Head of caudate nucleus (tissue), 42 donors: ENCODE measurements around the gene ARID1B.

Experiments
- DNase-seq, 42 donors: peaks; one replicate each; pipeline versions ENCODE4 v3.0.0 to v3.0.0-alpha.2; 2020 to 2021; ENCODE audit warnings: mixed read lengths in 7 of 42
- intact Hi-C: fragments of 100-400 bp; cut with DNase I; formaldehyde crosslinking; loops from one replicate; pipeline ENCODE4 v1.15.0; 2022

ARID1B gene

DNA sequence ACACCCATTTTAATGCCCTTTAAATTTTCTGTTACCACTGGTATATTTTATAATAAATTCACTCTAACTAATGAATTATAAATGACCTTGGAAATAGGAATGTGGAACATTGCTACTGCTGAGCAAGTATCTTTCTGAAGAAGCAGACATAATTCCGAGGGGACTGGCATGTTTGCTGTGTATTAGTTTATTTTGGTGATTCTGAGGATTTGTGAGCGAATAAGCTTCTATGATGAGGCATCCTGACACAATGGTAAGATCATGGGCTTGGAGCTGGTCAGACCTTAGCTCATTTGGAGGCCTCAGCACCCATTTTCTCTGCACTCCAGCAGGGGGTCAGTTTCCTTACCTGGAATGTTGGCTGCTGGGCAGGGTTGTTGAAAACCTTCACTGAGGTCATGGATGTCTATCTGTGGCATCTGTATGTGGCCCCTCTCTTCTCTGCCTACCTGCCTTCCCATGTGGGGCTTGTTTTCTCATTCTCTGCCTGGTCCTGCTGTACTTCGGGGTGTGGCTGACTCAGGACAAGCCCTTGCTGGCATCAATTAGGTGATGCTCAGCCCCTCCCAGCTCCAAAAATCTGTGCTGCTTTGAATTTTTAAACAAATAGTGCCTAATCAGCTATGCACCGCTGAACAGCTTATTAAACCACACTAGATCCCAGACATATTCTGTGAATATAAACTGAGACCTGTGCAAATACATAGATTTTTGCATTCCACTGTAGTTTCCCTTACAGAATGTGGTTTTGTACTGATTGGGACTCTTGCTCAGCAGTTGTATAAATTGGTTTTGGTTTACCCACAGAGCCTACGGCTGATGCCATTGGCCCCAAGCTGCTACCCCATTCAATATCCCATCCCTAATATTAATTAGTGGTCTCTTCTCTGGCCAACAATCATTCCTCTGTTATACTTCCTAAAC, 10.7 kb downstream of the ARID1B start:
- DNase-seq: no peak
- intact Hi-C loops: no loop called here

DNA sequence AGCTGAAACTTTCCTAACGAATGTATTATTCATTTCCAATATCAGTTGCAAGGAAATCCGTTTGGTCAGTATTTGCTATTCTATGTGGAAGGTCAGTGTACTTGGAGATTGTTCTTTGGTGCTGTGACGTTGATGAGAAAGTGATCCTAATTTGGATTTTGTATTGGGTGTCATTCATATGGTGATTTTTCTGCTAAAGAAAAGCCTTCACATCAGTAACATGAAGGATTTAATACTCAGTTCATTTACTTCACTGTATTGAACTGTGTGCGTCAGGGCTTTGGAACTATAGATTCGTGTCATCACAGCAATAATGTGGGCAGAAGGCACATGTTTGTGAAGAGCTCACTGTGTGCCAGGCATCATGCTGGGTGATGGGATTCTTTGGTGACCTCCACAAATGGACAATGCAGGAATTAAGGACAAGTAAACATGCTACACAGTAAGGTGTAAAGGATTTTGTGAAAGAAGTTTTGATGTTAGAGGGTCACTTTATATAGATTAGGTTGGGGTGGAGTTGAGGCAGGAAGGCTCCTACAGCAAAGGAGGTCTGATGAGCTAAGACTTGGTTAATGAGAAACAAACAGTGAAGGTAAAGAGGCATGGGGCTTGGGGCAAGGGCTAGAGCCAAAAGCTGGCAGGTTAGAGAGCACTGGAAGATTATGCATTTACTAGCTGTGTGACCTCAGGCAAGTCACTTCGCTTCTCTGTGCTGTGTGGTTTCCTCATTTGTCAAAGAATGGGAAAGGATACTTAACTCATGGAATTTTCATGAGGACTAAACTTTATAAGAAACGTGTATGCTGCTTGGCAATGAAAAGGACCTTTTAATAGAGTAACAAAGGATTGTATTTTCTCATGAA, 12.1 kb downstream of the ARID1B start:
- intact Hi-C loops: no loop called here
- no peak for DNase-seq

DNA sequence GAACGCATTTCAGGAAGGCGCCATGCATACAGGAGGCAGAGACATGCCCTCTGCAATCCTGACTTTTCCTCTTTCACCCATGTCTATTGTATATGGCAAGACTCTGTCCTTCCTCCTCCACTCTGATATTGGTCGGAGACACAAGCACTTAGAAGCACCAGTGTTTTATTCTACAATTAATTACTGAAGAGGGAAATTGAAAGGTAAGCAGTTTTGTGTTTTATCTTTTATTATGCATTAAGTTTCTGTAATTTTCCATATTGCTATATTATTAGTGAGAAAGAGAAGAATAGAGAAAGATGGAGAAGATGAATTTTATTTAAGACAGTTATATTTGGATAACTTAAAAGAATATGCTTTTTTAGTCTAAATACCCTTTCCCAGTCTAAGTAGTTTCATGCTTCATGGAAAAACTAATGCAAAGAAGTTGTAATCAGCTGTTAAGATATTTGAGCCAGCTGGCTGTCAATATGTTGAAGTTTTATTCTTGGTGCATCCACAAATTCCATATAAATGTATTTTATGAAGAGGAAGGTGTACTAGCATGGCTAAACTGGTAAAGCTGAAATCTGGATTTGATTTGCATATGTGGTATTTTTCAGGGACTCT, 13.6 kb downstream of the ARID1B start:
- no peak for DNase-seq
- intact Hi-C loops: no loop called here

DNA sequence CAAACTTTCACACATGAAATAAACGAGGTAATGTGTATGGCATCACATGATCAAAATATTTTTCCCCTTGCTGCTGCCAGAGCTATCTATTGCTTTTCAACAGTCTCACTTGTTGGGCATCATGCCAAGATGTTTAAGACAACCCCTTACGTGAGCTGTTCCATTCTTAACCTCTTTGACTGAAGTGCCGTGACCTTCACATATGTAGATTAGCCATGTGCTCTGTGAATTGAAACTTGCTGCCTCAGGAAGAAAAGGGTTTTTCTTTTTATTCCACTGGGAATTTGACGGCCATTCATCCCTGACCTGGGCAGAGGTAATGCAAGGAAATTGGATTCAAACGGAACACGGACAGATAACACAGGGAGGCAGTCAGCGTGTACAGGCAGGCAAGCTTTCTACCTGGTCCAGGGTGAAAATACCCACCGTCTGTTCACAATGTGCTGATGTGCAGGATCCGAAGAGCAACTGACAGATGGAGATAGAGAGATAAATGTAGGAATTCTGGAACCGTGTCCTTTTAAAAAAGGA, 14.2 kb downstream of the ARID1B start:
- DNase-seq: no peak
- intact Hi-C loops: no loop called here

DNA sequence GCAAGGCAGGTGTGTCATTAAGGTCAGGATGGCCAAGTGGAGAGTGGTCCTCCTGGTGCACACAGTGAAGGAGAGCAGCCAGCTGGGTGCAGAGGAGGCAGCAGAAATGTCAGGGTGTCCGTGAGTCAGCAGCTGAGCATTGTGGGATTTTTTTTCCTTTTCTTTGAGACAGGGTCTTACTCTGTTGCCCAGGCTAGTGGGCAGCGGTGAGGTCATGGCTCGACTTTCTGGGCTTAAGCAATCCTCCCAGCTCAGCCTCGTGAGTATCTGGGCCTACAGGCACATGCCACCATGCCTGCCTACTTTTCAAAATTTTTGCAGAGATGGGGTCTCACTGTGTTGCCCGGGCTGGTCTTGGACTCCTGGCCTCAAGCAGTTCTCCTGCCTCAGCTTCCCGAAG, 16.0 kb downstream of the ARID1B start:
- intact Hi-C loops: no loop called here

DNA sequence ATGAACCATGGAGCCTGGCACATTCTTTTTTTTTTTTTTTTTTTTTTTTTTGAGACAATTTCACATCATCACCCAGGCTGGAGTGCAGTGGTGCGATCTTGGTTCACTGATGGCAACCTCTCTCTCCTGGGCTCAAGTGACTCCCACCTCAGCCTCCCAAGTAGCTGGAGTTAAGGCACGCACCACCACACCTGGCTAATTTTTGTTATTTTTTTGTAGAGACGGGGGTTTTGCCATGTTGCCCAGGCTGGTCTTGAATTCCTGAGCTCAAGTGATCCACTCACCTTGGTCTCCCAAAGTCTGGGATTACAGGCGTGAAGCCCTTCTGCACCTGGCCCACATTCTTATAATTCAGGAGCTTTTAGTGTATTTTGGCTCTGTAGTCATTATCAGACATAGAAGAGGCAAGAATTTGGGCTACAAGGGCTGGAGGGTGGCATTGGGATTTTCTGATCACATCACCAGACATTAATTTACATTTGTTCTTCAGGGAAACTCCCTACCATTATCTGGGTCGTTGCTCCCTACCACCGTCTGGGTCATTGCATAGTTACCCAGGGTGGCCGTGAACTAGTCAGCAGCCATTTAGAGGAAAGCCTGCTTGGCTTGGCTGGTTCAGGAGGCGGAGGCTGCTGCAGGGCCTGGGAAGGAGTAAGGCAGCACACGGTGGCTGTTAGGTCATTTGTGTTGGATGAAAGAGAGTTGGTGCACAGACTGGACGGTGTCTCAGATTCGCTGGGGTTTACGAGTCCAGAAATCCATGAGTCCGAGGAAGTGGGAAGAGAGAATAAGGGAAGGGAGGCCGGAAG, 17.6 kb downstream of the ARID1B start:
- no peak for DNase-seq
- intact Hi-C loops: no loop called here

More for the DNA sequence above, 16.0 kb downstream of the ARID1B start:
- DNase-seq: no peak

DNA sequence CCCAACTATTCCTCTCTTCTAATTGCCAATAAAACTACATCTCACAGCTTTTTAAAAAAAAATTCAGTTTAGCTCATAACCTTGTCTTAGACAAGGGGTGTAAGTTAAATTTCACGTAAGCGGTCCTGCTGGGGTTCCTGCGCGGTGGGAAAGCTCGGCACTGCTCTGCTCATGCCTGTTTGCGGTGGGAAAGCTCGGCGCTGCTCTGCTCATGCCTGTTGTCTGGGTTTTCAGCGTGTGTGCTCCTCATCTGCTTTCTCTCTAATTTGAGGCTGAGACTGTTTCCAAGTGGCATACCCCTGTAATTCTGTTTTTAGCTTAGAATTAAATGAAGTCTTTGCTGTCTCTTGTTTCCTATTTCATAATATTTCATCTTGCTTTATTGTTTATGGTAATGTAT, 18.6 kb downstream of the ARID1B start:
- intact Hi-C loops: no loop called here
- peak in 10 of 42 donors; percentile 13 to 55 (median 40) for DNase-seq

DNA sequence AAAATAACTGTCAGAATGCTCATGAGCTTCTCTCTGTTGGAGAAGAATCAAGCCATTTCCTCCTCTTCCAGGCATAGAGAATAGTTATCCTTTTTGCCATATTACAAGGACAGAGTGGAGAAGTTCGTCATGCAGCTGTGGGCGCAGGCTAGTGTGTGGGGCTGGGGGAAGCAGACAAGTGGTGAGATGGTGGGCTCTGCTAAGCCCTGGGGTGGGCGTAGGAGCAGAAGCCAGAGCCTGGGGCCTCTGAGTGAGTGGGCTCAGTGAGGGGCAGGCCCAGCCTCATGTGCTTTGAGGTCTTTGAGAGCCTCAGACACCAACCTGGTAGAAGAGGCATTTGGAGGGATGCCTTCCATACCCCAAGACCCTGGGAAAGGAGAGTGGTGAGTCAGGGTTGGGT, 19.4 kb downstream of the ARID1B start:
- DNase-seq: no peak
- intact Hi-C loops: no loop called here

DNA sequence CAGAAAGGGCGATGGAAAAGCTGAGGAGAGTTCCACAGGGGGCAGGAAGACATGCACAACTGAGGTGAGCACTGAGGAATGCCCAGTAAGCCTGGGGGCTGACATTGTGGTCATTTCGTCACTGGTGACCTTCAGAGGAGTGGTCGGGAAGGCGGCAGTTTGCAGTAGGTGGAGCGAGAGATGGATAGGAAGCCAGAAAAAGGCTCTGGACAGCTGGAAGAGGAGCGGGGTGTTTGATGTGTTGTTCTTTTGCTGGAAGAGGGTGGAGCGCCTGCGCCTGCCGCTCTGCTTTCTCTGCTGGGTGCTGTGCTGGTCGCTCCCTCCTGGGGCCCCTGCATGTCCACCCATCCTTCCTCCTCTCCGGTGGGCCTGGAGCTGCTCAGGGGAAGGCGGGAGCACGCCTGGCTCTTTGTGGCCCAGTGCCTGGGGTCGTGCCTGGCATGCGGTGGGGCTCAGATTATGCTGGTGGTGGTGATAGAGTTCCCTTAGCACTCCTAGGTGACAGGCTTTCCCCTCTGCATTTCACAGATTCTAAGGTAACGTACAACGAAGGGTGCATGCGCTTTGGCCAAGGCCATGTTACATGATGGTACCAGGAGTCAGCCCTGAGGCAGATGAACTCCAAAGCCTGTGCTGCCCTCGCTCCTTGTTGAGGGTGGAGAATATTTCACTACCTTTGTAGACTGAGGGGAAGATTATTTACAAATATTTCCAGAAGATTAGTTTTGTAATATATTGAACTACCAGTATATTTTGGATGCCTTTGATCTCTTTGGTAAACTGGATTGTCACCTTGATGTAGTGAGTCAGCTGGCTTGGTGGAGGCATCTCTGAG, 20.9 kb downstream of the ARID1B start:
- DNase-seq: no peak
- intact Hi-C loops: no loop called here

DNA sequence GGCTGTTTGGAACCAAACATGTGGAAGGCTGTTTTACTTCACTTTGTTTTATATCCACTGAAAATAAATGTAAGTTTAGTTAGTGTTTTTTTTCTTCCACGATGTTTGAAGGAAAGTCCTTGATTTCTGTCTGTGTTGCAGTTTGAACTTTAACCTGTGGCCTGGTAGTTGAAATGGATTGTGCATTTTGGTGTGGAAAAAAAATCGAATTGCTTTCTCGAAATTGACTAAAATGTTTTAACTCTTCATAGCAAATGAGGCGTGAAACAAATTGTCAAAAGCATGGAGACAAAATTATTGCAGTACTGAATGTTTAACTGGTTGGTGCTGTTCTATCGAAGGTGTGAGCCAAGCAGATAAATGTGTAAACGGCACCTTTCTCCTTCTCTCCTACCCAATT, 24.5 kb downstream of the ARID1B start:
- intact Hi-C loops: no loop called here
- no peak for DNase-seq

DNA sequence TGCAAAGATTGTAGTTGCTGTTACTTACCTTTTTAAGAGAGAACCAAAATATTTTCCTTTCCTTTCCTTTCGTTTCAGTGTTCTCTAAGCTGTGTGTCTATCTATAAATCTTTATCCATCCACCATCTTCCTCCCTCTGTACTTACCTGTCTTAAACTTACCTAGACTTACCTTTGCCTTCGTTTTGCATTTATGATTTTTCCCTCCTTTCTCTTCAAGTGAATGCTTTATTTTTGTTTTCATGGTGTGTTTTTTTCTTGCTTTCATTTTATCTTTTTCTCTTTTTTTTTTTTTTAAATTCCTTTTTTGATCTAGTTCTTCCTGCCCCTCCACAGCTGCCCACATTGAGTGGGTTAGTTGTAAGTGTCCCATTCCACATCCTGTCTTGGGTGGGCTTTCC, 26.2 kb downstream of the ARID1B start:
- intact Hi-C loops: no loop called here

DNA sequence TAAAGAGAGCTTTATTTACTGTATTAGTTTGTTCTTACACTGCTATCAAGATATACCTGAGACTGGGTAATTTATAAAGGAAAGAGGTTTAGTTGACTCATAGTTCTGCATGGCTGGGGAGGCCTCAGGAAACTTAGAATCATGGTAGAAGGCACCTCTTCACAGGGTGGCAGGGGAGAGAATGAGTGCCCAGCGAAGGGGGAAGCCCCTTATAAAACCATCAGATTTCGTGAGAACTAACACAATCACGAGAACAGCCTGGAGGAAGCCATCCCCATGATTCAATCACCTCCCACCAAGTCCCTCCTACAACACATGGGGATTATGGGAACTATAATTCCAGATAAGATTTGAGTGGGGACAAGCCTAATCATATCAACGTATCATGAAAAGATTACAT, 27.2 kb downstream of the ARID1B start:
- no peak for DNase-seq
- intact Hi-C loops: no loop called here

More for the DNA sequence above, 26.2 kb downstream of the ARID1B start:
- DNase-seq: no peak

DNA sequence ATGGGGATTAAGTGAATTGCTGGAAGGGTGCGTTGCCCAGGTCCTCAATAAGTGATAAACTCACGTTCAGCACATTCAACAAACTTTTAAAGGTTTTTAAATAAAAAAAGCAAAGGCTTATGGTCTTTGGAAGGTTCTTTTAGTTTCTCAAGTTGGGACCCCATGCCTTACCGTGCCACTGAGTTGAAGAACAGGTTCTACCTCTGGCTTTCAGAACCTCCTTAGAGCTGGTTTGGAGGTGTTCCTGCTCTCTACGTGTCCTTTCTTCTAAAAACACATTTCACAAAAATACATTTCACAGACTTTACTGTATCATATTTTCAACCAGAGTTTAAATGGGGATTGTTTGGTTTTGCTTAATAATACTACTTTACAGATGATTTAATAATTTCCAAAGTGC, 29.0 kb downstream of the ARID1B start:
- intact Hi-C loops: no loop called here
- no peak for DNase-seq

DNA sequence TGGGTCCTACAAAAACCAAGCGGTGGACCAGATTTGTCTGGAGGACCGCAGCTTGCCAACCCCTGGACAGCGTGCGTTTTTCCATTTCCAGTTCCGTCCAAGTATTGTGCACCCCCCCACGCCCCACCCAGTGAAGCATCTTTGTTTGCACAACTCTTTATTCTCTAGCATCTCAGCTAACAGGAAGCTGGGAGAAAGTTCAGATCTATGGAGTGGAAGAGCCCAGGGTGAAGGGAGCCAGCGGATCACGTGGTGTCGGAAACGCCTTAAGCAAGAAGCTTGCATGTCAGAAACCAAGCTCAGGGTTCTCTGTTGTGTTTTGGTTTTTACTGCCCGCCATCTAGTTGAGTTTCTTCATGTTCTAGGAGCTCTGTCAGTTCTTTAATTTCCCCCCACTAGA, 29.9 kb downstream of the ARID1B start:
- DNase-seq: peak in 3 of 42 donors; percentile 22 to 69 (median 33)
- intact Hi-C loops: no loop called here

DNA sequence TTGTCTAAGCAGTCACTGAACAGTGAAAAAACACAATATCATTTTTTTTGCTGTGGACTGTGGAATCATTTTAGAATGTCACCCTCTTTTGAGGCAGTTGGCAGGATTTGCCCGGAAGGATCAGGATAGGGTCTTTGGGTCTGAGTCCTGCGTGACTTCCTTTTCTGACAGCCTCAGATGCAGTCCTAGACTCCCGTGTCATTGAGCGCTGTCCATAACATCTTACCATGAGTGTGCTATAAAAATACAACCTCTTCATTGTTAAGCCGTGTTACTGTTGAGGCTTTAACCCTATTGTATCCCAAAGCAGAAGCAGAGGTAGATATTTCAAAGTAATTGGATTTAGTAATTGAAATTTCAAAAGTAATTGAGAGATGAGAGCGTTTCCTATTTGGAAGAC, 30.6 kb downstream of the ARID1B start:
- intact Hi-C loops: no loop called here
- DNase-seq: no peak

DNA sequence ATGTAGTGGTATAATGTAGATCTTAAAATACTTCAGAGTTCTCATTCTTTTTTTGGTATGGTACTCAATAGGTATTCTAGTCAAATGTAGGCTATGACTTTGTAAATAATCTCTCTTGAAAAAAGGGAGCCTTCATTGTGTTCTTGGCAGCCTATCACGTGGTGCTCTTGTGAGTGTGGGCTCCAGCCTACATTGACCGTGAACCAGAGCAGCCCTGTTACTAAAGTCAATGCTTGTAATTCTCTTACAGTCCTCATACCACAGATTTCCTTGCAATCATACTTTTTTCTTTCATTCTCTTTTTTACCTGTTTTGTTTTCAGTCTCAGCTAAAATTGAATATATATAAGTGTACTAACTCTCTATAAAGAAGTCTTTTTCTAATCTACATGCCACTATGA, 31.1 kb downstream of the ARID1B start:
- peak in 35 of 42 donors; percentile 31 to 86 (median 65) for DNase-seq
- intact Hi-C loops: no loop called here

DNA sequence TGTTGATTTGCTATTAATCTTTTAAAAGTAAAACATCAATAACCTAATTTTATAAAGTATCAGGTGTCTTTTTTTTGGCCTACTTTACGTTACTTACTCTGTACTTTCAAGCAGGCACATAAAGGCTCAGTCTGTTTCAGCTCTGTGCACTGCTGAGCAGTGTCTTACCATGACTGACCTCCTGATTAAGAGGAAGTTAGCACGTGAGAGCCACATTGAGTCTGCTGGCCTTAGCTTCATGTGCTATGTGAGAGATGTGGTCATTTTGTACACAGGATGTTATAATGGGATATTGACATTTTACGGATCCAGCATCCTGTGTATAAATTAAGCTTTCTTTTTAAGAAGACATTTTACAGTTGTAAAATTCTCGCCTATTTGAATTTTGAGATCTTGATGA, 31.9 kb downstream of the ARID1B start:
- peak in 3 of 42 donors; percentile 29 to 38 (median 31) for DNase-seq

More for the DNA sequence above, 31.9 kb downstream of the ARID1B start:
- intact Hi-C loops: no loop called here
